ENCODE measurements around the gene BTN3A1. TPM values are rescaled to one million over a fixed set of nuclear protein-coding genes. Genes with fewer than 3 reads are reported as not detected.

BTN3A1 gene
- total and polyA plus RNA-seq, 10 of the 15 experiments (the other 5 are each of a cell fraction or from before 2014, with no cell fraction given): 5.6 to 60.1 (median 16.1) TPM

- RAD21 ChIA-PET (ENCODE audit: unreplicated experiment): interaction anchor here (2.2 kb wide), 1 partner anchor 111 kb away, joined by 10 read pairs; no protein-coding TSS in a partner anchor
- no peak for DNase-seq (ENCODE audit: low read depth, low spot score)
- SMC1A ChIA-PET (ENCODE audit: uncharacterized antibody, unreplicated experiment): interaction anchor here (0.9 to 3.1 kb wide), 7 partner anchors 16 to 233 kb away, joined by 3 to 15 read pairs (median 3); partner anchors contain the start of gene BTN2A2
- intact Hi-C loops (cut with micrococcal nuclease; ENCODE audit: unreplicated experiment): loop anchor here (5.0 kb wide), 1 partner anchor 85 kb away; no protein-coding TSS in a partner anchor
- Histone ChIP-seq H3K4me3 (no peak overlapping the region), H3K79me2 (ENCODE audit: control insufficient read depth, insufficient read depth, low read length) (peaks cover 16% of the 10 kb centered on the region), H3K4me2 (ENCODE audit: control insufficient read depth, insufficient read depth) (no peak overlapping the region), H3K27ac (ENCODE audit: control insufficient read depth, insufficient read depth) (no peak overlapping the region), H3K9ac (ENCODE audit: control insufficient read depth, insufficient read depth, low read length) (no peak overlapping the region), H3K27me3 (replicated peaks in 1 of 2; ENCODE audit: control insufficient read depth in 2 of 2, insufficient read depth in 2 of 2, low read length in 1 of 2) (no peaks in the 10 kb centered on the region), H2AFZ (ENCODE audit: control insufficient read depth, low read depth, low read length) (no peak overlapping the region), H3K4me1 (ENCODE audit: control insufficient read depth, insufficient read depth, low read length) (peaks cover 30% of the 10 kb centered on the region), H3K36me3 (ENCODE audit: control insufficient read depth in 2 of 2, insufficient read depth in 2 of 2, low read length in 1 of 2) (no peaks in the 10 kb centered on the region), H4K20me1 (ENCODE audit: control insufficient read depth, insufficient read depth) (no peaks in the 10 kb centered on the region), H3K9me3 (replicated peaks; ENCODE audit: control insufficient read depth, insufficient read depth, low read length) (no peaks in the 10 kb centered on the region)
- no peak for ATAC-seq
- no peak for FAIRE-seq
- no TSS peak for BruUV-seq (replicated peaks)
- CTCF ChIA-PET: interaction anchor here (1.2 to 1.8 kb wide), 3 partner anchors 31 to 58 kb away, joined by 3 to 6 read pairs (median 3); no protein-coding TSS in a partner anchor
- in situ Hi-C loops (cut with MboI): no loop called here
- POLR2A ChIA-PET: interaction anchor here (0.8 to 1.3 kb wide), 2 partner anchors 16 to 175 kb away, joined by 3 read pairs; no protein-coding TSS in a partner anchor
- 86% methylated on average over 9 of the region's 9 CpGs for WGBS (ENCODE audit: insufficient coverage, insufficient replicate concordance, low lambda C conversion rate, missing lambda C conversion rate)
- TF ChIP-seq CUX1 (IDR thresholded peaks at IDR 0.05; ENCODE audit: insufficient replicate concordance, low read depth, low read length): no peak
- no peak for TF ChIP-seq RELA (IDR thresholded peaks at IDR 0.05; ENCODE audit: borderline replicate concordance, partially characterized antibody)
- TF ChIP-seq NR2C2 (IDR thresholded peaks at IDR 0.05; ENCODE audit: borderline replicate concordance, control insufficient read depth, insufficient read length, low read depth): no peak
- no peak for TF ChIP-seq MTA3 (IDR thresholded peaks at IDR 0.05; ENCODE audit: borderline replicate concordance, low read length)
- no peak for TF ChIP-seq IRF5 (IDR thresholded peaks at IDR 0.05; ENCODE audit: borderline replicate concordance)
- no peak for TF ChIP-seq ZNF622 (IDR thresholded peaks at IDR 0.05)
- TF ChIP-seq CHD2 (IDR thresholded peaks at IDR 0.05; ENCODE audit: borderline replicate concordance, low read depth, low read length): no peak
- TF ChIP-seq ZBTB11 (CRISPR knock-in tag; IDR thresholded peaks at IDR 0.05): no peak
- no peak for TF ChIP-seq SMC3 (IDR thresholded peaks at IDR 0.05; ENCODE audit: borderline replicate concordance, low read length)
- no peak for TF ChIP-seq LARP7 (IDR thresholded peaks at IDR 0.05)
- TF ChIP-seq SMAD5 (IDR thresholded peaks at IDR 0.05; ENCODE audit: low read depth): no peak
- no peak for TF ChIP-seq WRNIP1 (IDR thresholded peaks at IDR 0.05; ENCODE audit: borderline replicate concordance, low read depth, low read length)
- no peak for TF ChIP-seq RAD21 (IDR thresholded peaks at IDR 0.05; ENCODE audit: insufficient read depth, low read depth, low read length)
Observed at GRCh38 chr6:26362093-26362835, 39.8 kb upstream of the BTN3A1 start.
